CD4-positive, alpha-beta memory T cell (primary cell): ENCODE results near the gene NGF. TPM values are rescaled to one million over a fixed set of nuclear protein-coding genes. Genes with fewer than 3 reads are reported as not detected.

Experiments used
- CTCF ChIA-PET: fragments of 350-600 bp; sonication (Branson Sonifier 250); formaldehyde crosslinking; loops from one replicate; lab custom pipeline; 2021; ENCODE audit warnings: inconsistent platforms; ENCODE audit not compliant: partially characterized antibody; lab: Charles Lee
- POLR2A ChIA-PET: fragments of 350-600 bp; sonication (Branson Sonifier 250); formaldehyde crosslinking; loops from one replicate; lab custom pipeline; 2021; ENCODE audit not compliant: partially characterized antibody; lab: Charles Lee
- DNase-seq, 5 donors: peaks; one replicate each; pipeline versions ENCODE4 v3.0.0 to v3.0.0-alpha.2; 2020 to 2022; ENCODE audit warnings: mixed read lengths in 1 of 5
- H3K27ac ChIP-seq: one replicate; pipeline ENCODE4 v1.7.0; 2013; ENCODE audit warnings: low read depth, low read length
- H3K27me3 ChIP-seq: 2 replicates; pipeline ENCODE4 v1.7.0; 2013; ENCODE audit warnings: mild to moderate bottlenecking, low read length, moderate library complexity; ENCODE audit not compliant: insufficient read depth
- H3K36me3 ChIP-seq: 2 replicates; pipeline ENCODE4 v1.7.0; 2013; ENCODE audit warnings: mild to moderate bottlenecking, low read length, moderate library complexity; ENCODE audit not compliant: insufficient read depth
- H3K4me1 ChIP-seq: 2 replicates; pipeline ENCODE4 v1.7.0; 2013; ENCODE audit warnings: mild to moderate bottlenecking, low read length, moderate library complexity; ENCODE audit not compliant: insufficient read depth
- H3K4me3 ChIP-seq, 2 donors: one replicate each; pipeline ENCODE4 v1.7.0; 2013; ENCODE audit warnings: low read length in 2 of 2, mild to moderate bottlenecking in 1 of 2
- H3K9me3 ChIP-seq, 2 donors: one replicate each; pipeline ENCODE4 v1.7.0; 2013; ENCODE audit warnings: low read length in 2 of 2, control low read depth in 1 of 2; ENCODE audit not compliant: control insufficient read depth in 1 of 2
- H3K27ac Mint-ChIP-seq, 7 donors: one replicate each; pipeline ENCODE4 v1.8.0; 2020 to 2021; ENCODE audit warnings: mixed read lengths in 7 of 7, mild to moderate bottlenecking in 6 of 7, inconsistent platforms in 3 of 7, moderate library complexity in 3 of 7
- H3K27me3 Mint-ChIP-seq, 2 donors: one replicate each; pipeline ENCODE4 v1.8.0; 2020 to 2021; ENCODE audit warnings: mixed read lengths in 2 of 2
- H3K36me3 Mint-ChIP-seq, 2 donors: one replicate each; pipeline ENCODE4 v1.8.0; 2020 to 2021; ENCODE audit warnings: mixed read lengths in 2 of 2, inconsistent platforms in 1 of 2, mild to moderate bottlenecking in 1 of 2
- H3K4me1 Mint-ChIP-seq, 4 donors: one replicate each; pipeline ENCODE4 v1.8.0; 2020 to 2021; ENCODE audit warnings: mixed read lengths in 4 of 4, mild to moderate bottlenecking in 1 of 4
- H3K4me3 Mint-ChIP-seq, 8 donors: one replicate each; pipeline ENCODE4 v1.8.0; 2020 to 2021; ENCODE audit warnings: mixed read lengths in 8 of 8, mild to moderate bottlenecking in 7 of 8, moderate library complexity in 6 of 8, inconsistent platforms in 3 of 8
- H3K9me3 Mint-ChIP-seq, 8 donors: one replicate each; pipeline ENCODE4 v1.8.0; 2020 to 2021; ENCODE audit warnings: mixed read lengths in 8 of 8, mild to moderate bottlenecking in 5 of 8, inconsistent platforms in 3 of 8, moderate library complexity in 1 of 8
- intact Hi-C: fragments of 100-400 bp; cut with micrococcal nuclease; formaldehyde crosslinking; loops from one replicate; pipeline ENCODE4 v1.15.1; 2023
- polyA plus RNA-seq, 2 donors: library from polyadenylated mRNA; unstranded; fragments of 300-500 nt; fragmentation: Illumina TruSeq; gene quantifications; one replicate each; pipeline ENCODE4 v1.2.3, GENCODE V29; 2021
- total RNA-seq, 2 experiments: library from RNA; stranded (reverse); gene quantifications; one replicate each; pipeline ENCODE4 v1.2.3, GENCODE V29; 2021

NGF gene
- total and polyA plus RNA-seq, 4 experiments from 2014 or later, result not detected

GRCh38 chr1:115308969-115309368 lies 29.1 kb downstream of the NGF start:
- POLR2A ChIA-PET, result no interaction called here
- no peaks in the 10 kb centered on the region for H3K36me3 ChIP-seq
- no peak overlapping the region for H3K4me3 ChIP-seq
- no peaks in the 10 kb centered on the region for H3K9me3 ChIP-seq
- H3K4me3 Mint-ChIP-seq, result no peak overlapping the region
- no peaks in the 10 kb centered on the region for H3K27me3 ChIP-seq
- no peaks in the 10 kb centered on the region for H3K4me1 Mint-ChIP-seq
- H3K36me3 Mint-ChIP-seq, result no peaks in the 10 kb centered on the region
- H3K9me3 Mint-ChIP-seq, result no peaks in the 10 kb centered on the region
- H3K27me3 Mint-ChIP-seq, result peaks cover 2 to 4% of the 10 kb centered on the region in 2 donors
- CTCF ChIA-PET, result no interaction called here
- no peak for DNase-seq
- intact Hi-C loops, result no loop called here
- no peak overlapping the region for H3K27ac Mint-ChIP-seq
- H3K27ac ChIP-seq, result no peak overlapping the region
- H3K4me1 ChIP-seq, result no peaks in the 10 kb centered on the region

- intact Hi-C loops, result no loop called here
- no peaks in the 10 kb centered on the region for H3K9me3 ChIP-seq
- no peak overlapping the region for H3K27ac ChIP-seq
- CTCF ChIA-PET, result interaction anchor here (1.5 kb wide), 1 partner anchor 10 kb away, joined by 3 read pairs; no protein-coding TSS in a partner anchor
- H3K9me3 Mint-ChIP-seq, result peaks cover 0 to 4% (median 0%) of the 10 kb centered on the region in 8 donors
- no peaks in the 10 kb centered on the region for H3K36me3 Mint-ChIP-seq
- no peaks in the 10 kb centered on the region for H3K27me3 ChIP-seq
- no peaks in the 10 kb centered on the region for H3K4me1 Mint-ChIP-seq
- H3K4me1 ChIP-seq, result no peaks in the 10 kb centered on the region
- POLR2A ChIA-PET, result no interaction called here
- no peak overlapping the region for H3K4me3 ChIP-seq
- H3K36me3 ChIP-seq, result no peaks in the 10 kb centered on the region
- no peak overlapping the region for H3K4me3 Mint-ChIP-seq
- H3K27me3 Mint-ChIP-seq, result peaks cover 5 to 8% of the 10 kb centered on the region in 2 donors
- no peak overlapping the region for H3K27ac Mint-ChIP-seq
- no peak for DNase-seq
These were observed 30.4 kb downstream of the NGF start for GRCh38 chr1:115307661-115308060.

GRCh38 chr1:115306146-115306545 lies 31.9 kb downstream of the NGF start:
- POLR2A ChIA-PET, result no interaction called here
- Mint-ChIP-seq H3K9me3 (peaks cover 0 to 4% (median 0%) of the 10 kb centered on the region in 8 donors), H3K4me1 (no peaks in the 10 kb centered on the region), H3K27ac (no peak overlapping the region), H3K4me3 (no peak overlapping the region), H3K27me3 (peaks cover 5 to 8% of the 10 kb centered on the region in 2 donors), H3K36me3 (no peaks in the 10 kb centered on the region)
- CTCF ChIA-PET, result no interaction called here
- no peak overlapping the region for H3K4me3 ChIP-seq
- H3K9me3 ChIP-seq, result no peaks in the 10 kb centered on the region
- intact Hi-C loops, result no loop called here
- H3K27ac ChIP-seq, result no peak overlapping the region
- DNase-seq, result no peak
- H3K4me1 ChIP-seq, result no peaks in the 10 kb centered on the region
- no peaks in the 10 kb centered on the region for H3K27me3 ChIP-seq
- no peaks in the 10 kb centered on the region for H3K36me3 ChIP-seq

GRCh38 chr1:115303364-115303763 lies 34.7 kb downstream of the NGF start:
- Mint-ChIP-seq H3K4me3 (no peak overlapping the region), H3K27ac (no peak overlapping the region), H3K9me3 (peaks cover 0 to 4% (median 0%) of the 10 kb centered on the region in 8 donors), H3K4me1 (no peaks in the 10 kb centered on the region), H3K27me3 (peaks cover 3 to 8% of the 10 kb centered on the region in 2 donors), H3K36me3 (no peaks in the 10 kb centered on the region)
- Histone ChIP-seq H3K27me3 (no peaks in the 10 kb centered on the region), H3K4me3 (no peak overlapping the region), H3K27ac (no peak overlapping the region), H3K36me3 (no peaks in the 10 kb centered on the region), H3K4me1 (no peaks in the 10 kb centered on the region), H3K9me3 (no peaks in the 10 kb centered on the region)
- ChIA-PET CTCF (no interaction called here), POLR2A (no interaction called here)
- DNase-seq, result no peak
- intact Hi-C loops, result no loop called here

- H3K9me3 ChIP-seq, result no peaks in the 10 kb centered on the region
- no peaks in the 10 kb centered on the region for H3K36me3 ChIP-seq
- intact Hi-C loops, result no loop called here
- Mint-ChIP-seq H3K9me3 (peaks cover 0 to 4% (median 0%) of the 10 kb centered on the region in 8 donors), H3K36me3 (no peaks in the 10 kb centered on the region), H3K4me3 (no peak overlapping the region), H3K27me3 (peaks cover 6 to 10% of the 10 kb centered on the region in 2 donors), H3K4me1 (no peaks in the 10 kb centered on the region), H3K27ac (no peak overlapping the region)
- H3K27ac ChIP-seq, result no peak overlapping the region
- POLR2A ChIA-PET, result no interaction called here
- no peak for DNase-seq
- CTCF ChIA-PET, result no interaction called here
- no peak overlapping the region for H3K4me3 ChIP-seq
- no peaks in the 10 kb centered on the region for H3K27me3 ChIP-seq
- H3K4me1 ChIP-seq, result no peaks in the 10 kb centered on the region
These were observed 35.6 kb downstream of the NGF start for GRCh38 chr1:115302390-115302961.

- POLR2A ChIA-PET, result no interaction called here
- no peak overlapping the region for H3K4me3 Mint-ChIP-seq
- no peak overlapping the region for H3K27ac Mint-ChIP-seq
- H3K27me3 Mint-ChIP-seq, result peaks cover 6 to 10% of the 10 kb centered on the region in 2 donors
- no peaks in the 10 kb centered on the region for H3K36me3 Mint-ChIP-seq
- Histone ChIP-seq H3K9me3 (no peaks in the 10 kb centered on the region), H3K4me1 (no peaks in the 10 kb centered on the region), H3K4me3 (no peak overlapping the region), H3K27ac (no peak overlapping the region), H3K27me3 (no peaks in the 10 kb centered on the region), H3K36me3 (no peaks in the 10 kb centered on the region)
- H3K4me1 Mint-ChIP-seq, result no peaks in the 10 kb centered on the region
- H3K9me3 Mint-ChIP-seq, result peaks cover 0 to 4% (median 0%) of the 10 kb centered on the region in 8 donors
- CTCF ChIA-PET, result no interaction called here
- intact Hi-C loops, result no loop called here
- no peak for DNase-seq
These were observed 36.5 kb downstream of the NGF start for GRCh38 chr1:115301438-115302020.

- Histone ChIP-seq H3K4me3 (no peak overlapping the region), H3K36me3 (no peaks in the 10 kb centered on the region), H3K27ac (no peak overlapping the region), H3K4me1 (no peaks in the 10 kb centered on the region), H3K9me3 (no peaks in the 10 kb centered on the region), H3K27me3 (no peaks in the 10 kb centered on the region)
- peaks cover 0 to 4% (median 0%) of the 10 kb centered on the region in 8 donors for H3K9me3 Mint-ChIP-seq
- H3K4me1 Mint-ChIP-seq, result no peaks in the 10 kb centered on the region
- ChIA-PET CTCF (no interaction called here), POLR2A (no interaction called here)
- peaks cover 6 to 7% of the 10 kb centered on the region in 2 donors for H3K27me3 Mint-ChIP-seq
- H3K36me3 Mint-ChIP-seq, result no peaks in the 10 kb centered on the region
- H3K27ac Mint-ChIP-seq, result no peak overlapping the region
- no peak for DNase-seq
- H3K4me3 Mint-ChIP-seq, result no peak overlapping the region
- intact Hi-C loops, result no loop called here
These were observed 37.8 kb downstream of the NGF start for GRCh38 chr1:115300087-115300876.
